Measurements from ENCODE around the gene DKK1.

DNA sequence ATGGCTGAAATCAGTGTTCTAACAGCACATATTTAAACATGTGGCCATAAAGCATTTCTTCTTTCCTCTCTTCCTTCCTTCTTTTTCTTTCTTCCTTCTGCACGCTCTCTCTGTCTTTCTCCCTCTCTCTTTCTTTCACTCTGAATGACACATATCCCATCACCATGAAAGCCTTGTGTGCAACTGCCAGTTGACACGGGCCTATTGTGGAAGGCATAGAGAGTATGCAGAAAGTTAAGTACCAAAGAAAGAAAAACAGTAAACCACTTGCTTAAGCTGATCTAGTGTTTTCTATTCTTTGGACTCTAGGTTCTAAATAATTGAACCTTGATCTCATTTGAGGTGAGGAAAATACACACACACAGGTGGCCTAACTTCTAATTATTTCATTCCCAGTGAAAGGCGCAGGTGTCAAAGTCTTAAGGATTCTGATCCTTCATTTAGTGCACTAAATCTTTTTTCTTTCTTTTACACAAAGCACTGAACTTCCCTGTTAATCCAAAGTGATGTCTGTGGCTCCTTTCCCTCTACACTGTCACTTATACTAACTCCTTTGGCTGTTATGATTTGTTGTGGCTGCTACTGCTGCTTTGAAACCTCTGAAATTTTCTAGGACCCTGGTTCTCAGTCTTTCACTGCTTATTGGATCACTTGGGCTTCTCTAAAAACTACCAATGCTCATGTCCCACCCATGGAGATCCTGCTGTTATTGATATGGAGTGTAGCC lies 17.7 kb downstream of the DKK1 start:
- no peak for TF ChIP-seq TARDBP (IDR thresholded peaks at IDR 0.05)
- TF ChIP-seq LEF1 (IDR thresholded peaks at IDR 0.05; ENCODE audit: borderline replicate concordance), result no peak
- TF ChIP-seq ARNT (IDR thresholded peaks at IDR 0.05), result no peak
- TF ChIP-seq BHLHE40 (IDR thresholded peaks at IDR 0.05; ENCODE audit: borderline replicate concordance), result no peak
- no peak for TF ChIP-seq SUZ12 (IDR thresholded peaks at IDR 0.05)
- TF ChIP-seq, protein P1, sequence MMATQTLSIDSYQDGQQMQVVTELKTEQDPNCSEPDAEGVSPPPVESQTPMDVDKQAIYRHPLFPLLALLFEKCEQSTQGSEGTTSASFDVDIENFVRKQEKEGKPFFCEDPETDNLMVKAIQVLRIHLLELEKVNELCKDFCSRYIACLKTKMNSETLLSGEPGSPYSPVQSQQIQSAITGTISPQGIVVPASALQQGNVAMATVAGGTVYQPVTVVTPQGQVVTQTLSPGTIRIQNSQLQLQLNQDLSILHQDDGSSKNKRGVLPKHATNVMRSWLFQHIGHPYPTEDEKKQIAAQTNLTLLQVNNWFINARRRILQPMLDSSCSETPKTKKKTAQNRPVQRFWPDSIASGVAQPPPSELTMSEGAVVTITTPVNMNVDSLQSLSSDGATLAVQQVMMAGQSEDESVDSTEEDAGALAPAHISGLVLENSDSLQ (IDR thresholded peaks at IDR 0.05), result no peak

Measured in HEK293T (cell line).